ENCODE measurements around the gene NPC1. TPM values are rescaled to one million over a fixed set of nuclear protein-coding genes. Genes with fewer than 3 reads are reported as not detected.

NPC1 gene
- total and polyA plus RNA-seq, 9 donors = 21.8 to 100 (median 29.8) TPM

DNA sequence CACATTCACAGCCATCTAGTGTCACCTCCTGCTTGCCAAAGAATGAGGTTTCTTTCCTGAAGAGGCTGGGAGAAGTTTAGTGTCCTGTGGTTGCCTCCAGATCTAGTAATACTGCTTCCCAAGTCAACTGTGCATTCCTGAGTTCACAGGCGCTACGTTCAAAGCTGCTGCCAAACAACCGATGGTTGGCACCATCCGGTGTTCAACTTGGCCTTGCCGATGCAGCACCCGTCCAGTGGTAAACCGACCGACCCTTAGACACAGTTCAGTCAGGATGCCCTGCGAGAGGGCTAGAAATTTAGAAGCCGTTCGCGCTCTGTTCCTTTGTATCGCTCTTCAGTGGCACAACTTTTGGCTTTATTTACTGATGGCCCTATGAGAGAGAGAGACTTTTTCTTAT, 54.4 kb downstream of the NPC1 start:
- no peaks in the 10 kb centered on the region for H3K27me3 ChIP-seq
- TF ChIP-seq, protein P1, sequence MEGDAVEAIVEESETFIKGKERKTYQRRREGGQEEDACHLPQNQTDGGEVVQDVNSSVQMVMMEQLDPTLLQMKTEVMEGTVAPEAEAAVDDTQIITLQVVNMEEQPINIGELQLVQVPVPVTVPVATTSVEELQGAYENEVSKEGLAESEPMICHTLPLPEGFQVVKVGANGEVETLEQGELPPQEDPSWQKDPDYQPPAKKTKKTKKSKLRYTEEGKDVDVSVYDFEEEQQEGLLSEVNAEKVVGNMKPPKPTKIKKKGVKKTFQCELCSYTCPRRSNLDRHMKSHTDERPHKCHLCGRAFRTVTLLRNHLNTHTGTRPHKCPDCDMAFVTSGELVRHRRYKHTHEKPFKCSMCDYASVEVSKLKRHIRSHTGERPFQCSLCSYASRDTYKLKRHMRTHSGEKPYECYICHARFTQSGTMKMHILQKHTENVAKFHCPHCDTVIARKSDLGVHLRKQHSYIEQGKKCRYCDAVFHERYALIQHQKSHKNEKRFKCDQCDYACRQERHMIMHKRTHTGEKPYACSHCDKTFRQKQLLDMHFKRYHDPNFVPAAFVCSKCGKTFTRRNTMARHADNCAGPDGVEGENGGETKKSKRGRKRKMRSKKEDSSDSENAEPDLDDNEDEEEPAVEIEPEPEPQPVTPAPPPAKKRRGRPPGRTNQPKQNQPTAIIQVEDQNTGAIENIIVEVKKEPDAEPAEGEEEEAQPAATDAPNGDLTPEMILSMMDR (IDR thresholded peaks at IDR 0.05) = no peak
- TF ChIP-seq POLR2A (IDR thresholded peaks at IDR 0.05) (no peak), EP300 (IDR thresholded peaks at IDR 0.05) (no peak)
- no peak overlapping the region for H3K4me3 ChIP-seq
- peaks cover 2% of the 10 kb centered on the region for H3K4me1 ChIP-seq (ENCODE audit: insufficient read depth)
- intact Hi-C loops (cut with DNase I) = no loop called here
- WGBS, 3 donors = 94 to 96% (median 96%) methylated on average over 13 of the region's 13 CpGs
- H3K27ac ChIP-seq = no peak overlapping the region
- no peak for DNase-seq
- no peaks in the 10 kb centered on the region for H3K36me3 ChIP-seq
- H3K9me3 ChIP-seq = no peaks in the 10 kb centered on the region

DNA sequence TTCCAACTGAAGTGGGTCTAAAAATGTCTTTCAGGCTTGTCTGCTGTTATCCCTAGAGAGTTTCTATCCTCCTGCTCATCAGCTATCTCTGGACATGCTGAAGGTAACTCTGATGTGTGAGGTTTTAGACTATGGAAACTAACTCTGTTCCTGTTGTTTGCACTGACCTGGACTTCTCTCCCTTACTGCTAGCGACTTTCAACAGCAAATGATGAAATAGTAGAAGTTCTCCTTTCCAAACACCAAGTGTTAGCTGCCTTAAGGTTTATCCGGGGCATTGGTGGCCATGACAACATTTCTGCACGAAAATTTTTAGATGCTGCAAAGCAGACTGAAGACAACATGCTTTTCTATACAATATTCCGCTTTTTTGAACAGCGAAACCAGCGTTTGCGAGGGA, 56.1 kb downstream of the NPC1 start:
- DNase-seq = no peak
- H3K27me3 ChIP-seq = no peaks in the 10 kb centered on the region
- TF ChIP-seq EP300 (IDR thresholded peaks at IDR 0.05) (no peak), POLR2A (IDR thresholded peaks at IDR 0.05) (no peak)
- no peaks in the 10 kb centered on the region for H3K9me3 ChIP-seq
- no peaks in the 10 kb centered on the region for H3K36me3 ChIP-seq
- no peak overlapping the region for H3K27ac ChIP-seq
- intact Hi-C loops (cut with DNase I) = no loop called here
- peaks cover 2% of the 10 kb centered on the region for H3K4me1 ChIP-seq (ENCODE audit: insufficient read depth)
- H3K4me3 ChIP-seq = no peak overlapping the region
- WGBS, 3 donors = 85 to 89% (median 88%) methylated on average over 7 of the region's 7 CpGs

DNA sequence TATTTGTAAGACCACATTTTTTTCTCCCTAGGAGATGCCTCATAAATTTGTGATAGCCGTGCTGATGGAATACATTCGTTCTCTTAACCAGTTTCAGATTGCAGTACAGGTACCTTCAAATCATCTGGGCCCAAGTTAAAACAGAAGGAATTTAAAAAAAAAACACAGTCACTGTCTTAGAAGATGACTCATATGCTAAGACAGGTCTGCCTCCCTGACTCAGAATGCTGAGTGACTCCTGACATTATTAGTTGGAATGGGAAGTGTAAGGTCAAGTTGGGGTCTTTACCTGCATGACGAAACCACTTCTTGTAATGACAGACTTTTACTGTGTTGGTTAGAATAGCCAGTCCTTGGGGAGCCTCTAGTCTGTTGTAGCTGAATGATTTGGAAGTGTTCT, 56.7 kb downstream of the NPC1 start:
- Histone ChIP-seq H3K27ac (no peak overlapping the region), H3K27me3 (no peaks in the 10 kb centered on the region), H3K36me3 (no peaks in the 10 kb centered on the region), H3K4me3 (no peak overlapping the region), H3K4me1 (ENCODE audit: insufficient read depth) (peaks cover 2% of the 10 kb centered on the region), H3K9me3 (no peaks in the 10 kb centered on the region)
- no peak for DNase-seq
- WGBS, 3 donors = 86 to 93% (median 88%) methylated on average over 3 of the region's 3 CpGs
- no peak for TF ChIP-seq POLR2A (IDR thresholded peaks at IDR 0.05)
- TF ChIP-seq EP300 (IDR thresholded peaks at IDR 0.05) = no peak
- TF ChIP-seq, protein P1 (IDR thresholded peaks at IDR 0.05) = no peak
- intact Hi-C loops (cut with DNase I) = no loop called here

DNA sequence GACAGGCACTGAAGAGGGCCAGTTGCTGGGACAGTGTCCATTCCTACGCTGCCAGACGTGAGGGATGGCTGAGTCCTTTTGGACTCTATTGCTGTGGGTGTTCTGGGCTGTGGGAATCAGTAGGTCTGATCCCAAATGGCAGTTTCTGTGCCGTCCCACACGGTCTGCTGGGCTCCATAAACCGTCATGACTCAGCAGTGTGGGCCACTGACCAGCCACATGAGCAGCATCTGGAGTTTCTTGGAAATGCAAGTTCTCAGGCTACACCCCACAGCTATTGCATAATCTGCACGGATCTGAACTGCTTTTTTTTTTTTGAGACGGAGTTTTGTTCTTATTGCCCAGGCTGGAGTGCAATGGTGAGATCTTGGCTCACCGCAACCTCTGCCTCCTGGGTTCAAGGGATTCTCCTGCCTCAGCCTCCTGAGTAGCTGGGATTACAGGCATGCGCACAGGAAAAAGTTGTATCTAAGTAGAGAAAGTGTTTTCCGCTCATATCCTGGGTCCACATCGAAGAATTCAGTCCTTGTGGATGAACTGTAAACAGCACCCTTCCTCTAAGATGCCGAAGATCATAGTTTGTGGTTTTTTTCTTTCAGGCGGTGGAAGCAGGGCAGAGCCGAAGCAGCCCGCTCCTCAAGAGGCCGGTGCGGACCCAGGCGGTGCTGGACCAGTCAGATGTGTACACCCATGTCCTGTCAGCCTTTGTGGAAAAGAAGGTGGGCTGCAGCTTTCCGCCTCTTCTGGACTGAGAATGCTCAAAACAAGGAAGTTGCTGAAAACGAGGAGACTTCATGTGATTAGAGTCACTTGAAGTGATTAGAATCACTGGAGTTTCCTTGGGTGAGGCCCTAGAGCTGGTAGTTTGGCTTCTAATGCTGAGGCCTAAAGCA, 57.5 kb downstream of the NPC1 start:
- no peak overlapping the region for H3K27ac ChIP-seq
- DNase-seq = peak in 1 of 5 donors; percentile 35
- H3K4me1 ChIP-seq (ENCODE audit: insufficient read depth) = peaks cover 2% of the 10 kb centered on the region
- intact Hi-C loops (cut with DNase I) = no loop called here
- H3K36me3 ChIP-seq = no peaks in the 10 kb centered on the region
- H3K27me3 ChIP-seq = no peaks in the 10 kb centered on the region
- H3K4me3 ChIP-seq = no peak overlapping the region
- no peaks in the 10 kb centered on the region for H3K9me3 ChIP-seq
- TF ChIP-seq, protein P1 (IDR thresholded peaks at IDR 0.05) = no peak
- TF ChIP-seq EP300 (IDR thresholded peaks at IDR 0.05) = no peak
- 84 to 86% (median 84%) methylated on average over 20 of the region's 20 CpGs for WGBS, 3 donors

DNA sequence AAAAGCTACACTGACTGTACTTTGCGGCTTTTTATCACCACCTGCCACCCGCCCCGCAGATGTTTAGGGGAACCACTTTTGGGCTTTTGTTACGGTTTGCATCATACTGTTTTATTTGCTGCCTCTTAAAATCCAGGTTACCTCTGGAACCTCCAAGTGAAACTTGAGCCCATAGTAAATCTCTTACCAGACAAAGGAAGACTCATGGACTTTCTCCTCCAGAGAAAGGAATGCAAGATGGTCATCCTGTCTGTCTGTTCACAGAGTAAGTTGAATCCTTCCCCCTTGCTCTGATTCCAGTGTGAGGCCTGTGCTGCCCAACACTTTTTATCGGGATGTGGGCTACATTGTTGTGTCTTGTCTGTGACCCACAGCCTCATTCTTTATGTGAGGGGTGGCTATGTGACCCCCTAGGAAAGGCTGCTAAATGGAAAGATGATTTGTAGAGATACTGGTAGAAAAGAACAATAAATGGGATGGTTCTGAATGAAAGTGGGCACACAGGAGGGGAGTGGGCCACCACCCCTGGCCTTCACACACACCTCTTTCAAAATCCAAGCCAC, 59.7 kb downstream of the NPC1 start:
- no peaks in the 10 kb centered on the region for H3K27me3 ChIP-seq
- no peaks in the 10 kb centered on the region for H3K9me3 ChIP-seq
- intact Hi-C loops (cut with DNase I) = no loop called here
- TF ChIP-seq, protein P1 (IDR thresholded peaks at IDR 0.05) = no peak
- TF ChIP-seq EP300 (IDR thresholded peaks at IDR 0.05) = no peak
- TF ChIP-seq POLR2A (IDR thresholded peaks at IDR 0.05) = no peak
- H3K36me3 ChIP-seq = no peaks in the 10 kb centered on the region
- no peak for DNase-seq
- no peak overlapping the region for H3K27ac ChIP-seq
- H3K4me3 ChIP-seq = no peak overlapping the region
- 73 to 82% (median 77%) methylated on average over 5 of the region's 5 CpGs for WGBS, 3 donors
- no peaks in the 10 kb centered on the region for H3K4me1 ChIP-seq (ENCODE audit: insufficient read depth)

All from ovary (tissue), 9 donors.